Breast epithelium (tissue), 4 donors: Measurements from ENCODE around the gene SLIT1. TPM values are rescaled to one million over a fixed set of nuclear protein-coding genes. Genes with fewer than 3 reads are reported as not detected.
A peak's percentile ranks its signal among the peaks of the same experiment; 100 is the strongest.

Experiments
- DNase-seq, 2 donors: peaks; one replicate each; pipeline ENCODE4 v3.0.0-alpha.2; 2019; ENCODE audit warnings: low spot score in 2 of 2
- H3K27ac ChIP-seq, 2 donors: fragments of 200-600 bp; sonication (generic) in 1 of 2; one replicate each; pipeline ENCODE4 v1.5.1; 2016 to 2019; ENCODE audit warnings: mild to moderate bottlenecking in 1 of 2
- H3K27me3 ChIP-seq, 2 donors: fragments of 200-600 bp; sonication (generic) in 1 of 2; one replicate each; pipeline versions ENCODE4 v1.5.1 to v1.6.0; 2017 to 2019; ENCODE audit warnings: control low read depth in 1 of 2, mild to moderate bottlenecking in 1 of 2
- H3K36me3 ChIP-seq: fragments of 200-600 bp; one replicate; pipeline ENCODE4 v1.5.1; 2019
- H3K4me1 ChIP-seq, 2 donors: fragments of 200-600 bp; sonication (generic); one replicate each; pipeline ENCODE4 v1.5.1; 2016 to 2019; ENCODE audit warnings: control low read depth in 1 of 2
- H3K4me3 ChIP-seq, 3 donors: fragments of 200-600 bp; sonication (generic); 1 replicate in 2 of 3; 2 replicates in 1 of 3; pipeline ENCODE4 v1.5.1; 2016 to 2019; ENCODE audit warnings: mild to moderate bottlenecking in 3 of 3, moderate library complexity in 2 of 3
- H3K9me3 ChIP-seq, 2 donors: fragments of 200-600 bp; sonication (generic) in 1 of 2; one replicate each; pipeline ENCODE4 v1.5.1; 2016 to 2019; ENCODE audit warnings: control low read depth in 1 of 2
- POLR2A ChIP-seq: fragments of 450-650 bp; IDR thresholded peaks from one replicate; pipeline ENCODE4 v1.6.1; 2016; ENCODE audit warnings: antibody characterized with exemption, mild to moderate bottlenecking, moderate library complexity
- POLR2AphosphoS5 ChIP-seq, 3 donors: sonication (generic); formaldehyde crosslinking; IDR thresholded peaks; one replicate each; pipeline ENCODE4 v1.6.1; 2017; ENCODE audit warnings: antibody characterized with exemption in 3 of 3
- intact Hi-C: fragments of 100-400 bp; cut with DNase I; formaldehyde crosslinking; loops from one replicate; pipeline ENCODE4 v1.15.1; 2023; ENCODE audit warnings: low total_unique reads
- total RNA-seq, 3 donors: library from RNA; depleted of rRNA; stranded (reverse); fragments of >200 nt; gene quantifications; one replicate each; pipeline ENCODE4 v1.1.0, GENCODE V29; 2016
- TF ChIP-seq, protein P1 (sequence below), 3 donors: fragments of 450-650 bp; IDR thresholded peaks; one replicate each; pipeline ENCODE4 v1.5.1; 2016 to 2017; ENCODE audit warnings: antibody characterized with exemption in 3 of 3, mild to moderate bottlenecking in 3 of 3, moderate library complexity in 3 of 3

The SLIT1 gene
- total RNA-seq, 3 donors from 2014 or later: under 0.01 to 0.44 (median 0.16) TPM

DNA sequence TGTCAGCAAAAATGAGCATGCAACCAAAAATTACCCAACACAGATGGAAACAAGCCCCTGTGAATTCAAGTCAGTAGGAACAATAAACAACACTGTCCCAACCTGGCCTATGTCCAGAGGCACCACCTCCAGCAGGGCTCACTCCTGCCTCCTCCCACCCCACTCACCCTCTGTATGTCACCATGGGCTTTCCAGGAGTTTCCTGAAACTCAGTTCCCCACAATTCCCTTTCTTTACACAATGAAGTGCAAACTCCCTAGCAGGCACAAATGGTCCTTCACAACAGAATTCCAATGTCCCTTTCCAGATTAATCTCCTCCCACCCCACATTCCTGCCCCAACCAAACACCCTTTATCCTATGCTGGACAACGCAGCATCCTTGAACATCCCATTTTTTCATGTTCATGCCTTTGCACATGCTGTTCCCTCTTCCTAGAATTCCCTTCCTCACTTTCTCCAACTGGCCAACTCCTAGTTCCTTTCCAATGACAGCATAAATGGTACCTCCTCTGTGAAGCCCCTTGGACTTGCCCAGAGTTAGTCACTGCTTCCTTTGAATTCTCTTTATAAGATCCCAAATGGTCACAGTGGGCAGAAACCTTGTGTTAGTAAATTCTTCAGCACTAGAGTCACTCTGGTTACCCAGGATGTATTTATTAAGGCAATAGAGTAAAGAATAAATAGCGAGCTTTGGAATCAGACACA is 157.5 kb downstream of the SLIT1 start:
- intact Hi-C loops: no loop called here
- Histone ChIP-seq H3K36me3 (no peaks in the 10 kb centered on the region), H3K27me3 (no peaks in the 10 kb centered on the region), H3K27ac (no peak overlapping the region), H3K4me3 (no peak overlapping the region), H3K9me3 (no peaks in the 10 kb centered on the region), H3K4me1 (no peaks in the 10 kb centered on the region)
- no peak for TF ChIP-seq POLR2AphosphoS5 (IDR thresholded peaks at IDR 0.05)
- TF ChIP-seq POLR2A: no peak
- TF ChIP-seq, protein P1, sequence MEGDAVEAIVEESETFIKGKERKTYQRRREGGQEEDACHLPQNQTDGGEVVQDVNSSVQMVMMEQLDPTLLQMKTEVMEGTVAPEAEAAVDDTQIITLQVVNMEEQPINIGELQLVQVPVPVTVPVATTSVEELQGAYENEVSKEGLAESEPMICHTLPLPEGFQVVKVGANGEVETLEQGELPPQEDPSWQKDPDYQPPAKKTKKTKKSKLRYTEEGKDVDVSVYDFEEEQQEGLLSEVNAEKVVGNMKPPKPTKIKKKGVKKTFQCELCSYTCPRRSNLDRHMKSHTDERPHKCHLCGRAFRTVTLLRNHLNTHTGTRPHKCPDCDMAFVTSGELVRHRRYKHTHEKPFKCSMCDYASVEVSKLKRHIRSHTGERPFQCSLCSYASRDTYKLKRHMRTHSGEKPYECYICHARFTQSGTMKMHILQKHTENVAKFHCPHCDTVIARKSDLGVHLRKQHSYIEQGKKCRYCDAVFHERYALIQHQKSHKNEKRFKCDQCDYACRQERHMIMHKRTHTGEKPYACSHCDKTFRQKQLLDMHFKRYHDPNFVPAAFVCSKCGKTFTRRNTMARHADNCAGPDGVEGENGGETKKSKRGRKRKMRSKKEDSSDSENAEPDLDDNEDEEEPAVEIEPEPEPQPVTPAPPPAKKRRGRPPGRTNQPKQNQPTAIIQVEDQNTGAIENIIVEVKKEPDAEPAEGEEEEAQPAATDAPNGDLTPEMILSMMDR (IDR thresholded peaks at IDR 0.05): no peak
- no peak for DNase-seq

DNA sequence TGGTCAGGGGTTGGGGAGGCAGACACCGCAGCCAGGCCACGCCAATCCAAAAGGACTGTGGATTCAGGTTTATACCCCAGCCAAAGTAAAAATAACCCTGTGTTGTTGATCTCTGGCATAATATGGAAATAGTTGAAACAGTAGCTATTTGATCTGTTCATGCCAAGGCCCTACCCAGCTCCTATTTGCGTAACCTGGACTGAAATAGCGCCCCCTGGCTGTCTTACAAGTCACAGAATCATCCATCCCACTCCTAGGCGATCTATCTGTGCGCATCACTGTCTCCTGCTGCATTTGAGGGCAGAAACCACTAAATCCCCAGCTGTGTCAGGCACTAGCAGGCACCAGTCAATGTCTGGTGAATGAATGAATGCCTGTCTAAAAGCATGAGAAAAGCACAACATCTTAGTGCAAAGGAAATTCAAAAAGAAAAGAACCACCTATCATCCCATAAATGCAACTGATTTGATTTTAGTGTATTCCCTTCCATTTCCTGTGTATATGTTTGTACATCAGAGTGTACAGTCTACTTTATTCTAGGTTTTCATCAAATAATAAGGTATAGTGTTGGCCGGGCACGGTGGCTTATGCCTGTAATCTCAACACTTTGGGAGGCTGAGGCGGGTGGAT is 160.0 kb downstream of the SLIT1 start:
- no peaks in the 10 kb centered on the region for H3K9me3 ChIP-seq
- no peak for DNase-seq
- TF ChIP-seq, protein P1 (IDR thresholded peaks at IDR 0.05): peak in 2 of 3 donors; percentile 42 to 57
- TF ChIP-seq POLR2AphosphoS5 (IDR thresholded peaks at IDR 0.05): no peak

DNA sequence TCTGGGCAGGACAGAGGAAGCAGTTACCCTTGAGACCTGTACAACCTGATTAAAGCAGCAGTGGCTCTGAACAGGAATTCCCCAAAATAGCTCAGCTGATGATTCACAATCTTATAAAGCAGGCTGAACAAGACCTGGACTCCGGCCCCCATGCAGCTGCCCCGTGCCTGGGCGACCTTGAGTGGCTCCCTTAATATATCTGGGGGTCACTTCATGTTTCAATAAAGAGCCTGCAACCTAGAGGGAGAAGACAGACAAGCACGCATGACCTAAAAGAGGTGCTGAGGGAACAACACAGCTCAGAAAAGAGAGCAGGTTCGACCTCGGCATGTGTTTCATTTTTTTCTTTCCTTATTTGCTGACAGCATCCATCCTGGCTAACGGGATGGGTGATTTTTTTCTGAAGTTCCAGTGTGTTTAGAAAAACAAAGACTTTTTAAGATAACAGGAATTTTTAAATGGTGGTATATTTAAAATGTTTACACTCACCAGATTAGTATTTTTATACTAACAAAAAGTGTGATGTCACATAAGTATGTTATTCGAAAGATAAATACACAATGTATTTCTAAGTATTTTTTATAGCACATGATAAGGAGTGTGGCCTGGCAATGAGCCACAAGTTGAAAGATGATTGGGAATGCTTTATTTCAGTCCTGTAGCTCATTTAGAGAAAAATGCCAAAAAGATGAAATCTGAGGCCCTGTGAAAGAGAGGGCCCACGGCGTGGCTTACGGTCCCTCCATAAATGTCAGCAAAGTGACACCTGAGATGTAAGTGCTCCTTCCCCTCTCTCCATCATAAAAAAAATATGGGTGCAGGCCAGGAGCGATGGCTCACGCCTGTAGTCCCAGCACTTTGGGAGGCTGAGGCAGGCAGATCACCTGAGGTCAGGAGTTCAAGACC is 161.3 kb downstream of the SLIT1 start:
- Histone ChIP-seq H3K9me3 (no peaks in the 10 kb centered on the region), H3K4me1 (no peaks in the 10 kb centered on the region), H3K4me3 (no peak overlapping the region), H3K36me3 (no peaks in the 10 kb centered on the region), H3K27me3 (no peaks in the 10 kb centered on the region), H3K27ac (no peak overlapping the region)
- no peak for TF ChIP-seq POLR2A
- TF ChIP-seq, protein P1 (IDR thresholded peaks at IDR 0.05): no peak
- TF ChIP-seq POLR2AphosphoS5 (IDR thresholded peaks at IDR 0.05): no peak
- no peak for DNase-seq
- intact Hi-C loops: no loop called here

More for the DNA sequence above, 160.0 kb downstream of the SLIT1 start:
- Histone ChIP-seq H3K4me3 (no peak overlapping the region), H3K27ac (no peak overlapping the region), H3K27me3 (no peaks in the 10 kb centered on the region), H3K36me3 (no peaks in the 10 kb centered on the region), H3K4me1 (no peaks in the 10 kb centered on the region)
- intact Hi-C loops: no loop called here

DNA sequence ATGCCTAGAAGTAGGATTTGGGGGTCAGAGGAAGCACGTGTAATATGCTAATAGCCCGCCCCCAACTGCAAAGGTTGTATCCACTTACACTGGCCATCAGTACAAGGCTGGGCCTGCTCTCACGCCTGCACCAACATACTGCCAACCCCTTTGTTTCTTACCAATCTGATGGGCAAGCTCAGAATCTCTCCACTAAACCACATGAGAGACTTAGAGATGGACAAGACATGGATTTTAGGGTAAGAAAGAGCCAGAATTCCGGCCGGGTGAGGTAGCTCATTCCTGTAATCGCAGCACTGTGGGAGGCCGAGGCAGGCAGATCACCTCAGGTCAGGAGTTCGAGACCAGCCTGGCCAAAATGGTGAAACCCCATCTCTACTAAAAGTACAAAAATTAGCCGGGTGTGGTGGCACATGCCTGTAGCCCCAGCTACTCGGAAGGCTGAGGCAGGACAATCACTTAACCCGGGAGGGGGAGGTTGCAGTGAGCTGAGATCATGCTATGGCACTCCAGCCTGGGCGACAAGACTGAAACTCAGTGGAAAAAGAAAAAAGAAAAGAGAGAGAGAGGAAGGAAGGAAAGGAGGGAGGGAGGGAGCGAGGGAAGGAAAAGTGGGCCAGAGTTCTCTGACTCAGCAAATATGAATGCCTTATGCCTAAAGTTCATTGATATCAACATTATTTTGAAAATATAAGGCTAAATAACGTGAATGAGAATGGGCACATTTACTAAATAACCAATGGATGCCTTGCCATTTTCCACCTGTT is 162.2 kb downstream of the SLIT1 start:
- no peak for DNase-seq
- Histone ChIP-seq H3K36me3 (no peaks in the 10 kb centered on the region), H3K4me3 (no peak overlapping the region), H3K27me3 (no peaks in the 10 kb centered on the region), H3K27ac (no peak overlapping the region), H3K4me1 (no peaks in the 10 kb centered on the region), H3K9me3 (no peaks in the 10 kb centered on the region)
- intact Hi-C loops: no loop called here
- TF ChIP-seq POLR2A: no peak
- TF ChIP-seq, protein P1 (IDR thresholded peaks at IDR 0.05): no peak
- TF ChIP-seq POLR2AphosphoS5 (IDR thresholded peaks at IDR 0.05): no peak
